HG03432 (cell line): ENCODE results near the gene UNC45B.
"Not testable (repeated sequence)": the region's sequence is repeated elsewhere in the genome, so short reads cannot be mapped to it uniquely, and the experiment has no call there.

Source experiments
- ATAC-seq: cut with Tn5 transposase; IDR thresholded peaks from one replicate; pipeline ENCODE4 v1.9.1; 2021; ENCODE audit warnings: mild to moderate bottlenecking, moderate library complexity; ENCODE audit not compliant: unreplicated experiment

Gene UNC45B

DNA sequence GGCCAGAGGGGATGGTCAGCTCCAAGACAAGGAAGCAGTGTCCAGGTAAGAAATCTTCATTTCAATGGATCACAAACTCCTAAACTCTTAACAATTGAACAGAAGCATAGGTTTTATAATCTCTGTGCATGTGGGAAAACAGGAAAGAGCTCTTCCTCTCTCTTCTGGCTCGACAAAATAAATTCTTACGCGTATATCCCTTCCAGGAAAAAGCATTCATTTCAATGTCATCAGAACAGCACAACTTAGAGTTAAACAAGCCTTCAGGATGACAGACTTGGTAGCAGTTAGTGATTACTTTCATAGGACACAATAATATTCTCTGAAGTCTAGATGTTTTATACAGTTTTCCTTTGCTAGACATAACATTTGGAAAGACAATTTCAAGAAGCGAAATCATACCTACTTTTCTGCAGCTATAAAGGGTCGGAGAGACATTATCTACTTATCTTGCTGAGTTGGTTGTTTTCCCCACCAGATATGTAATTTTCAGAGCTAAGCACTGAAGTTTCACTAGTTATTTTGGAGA, 65.9 kb downstream of the UNC45B start:
- no peak for ATAC-seq

DNA sequence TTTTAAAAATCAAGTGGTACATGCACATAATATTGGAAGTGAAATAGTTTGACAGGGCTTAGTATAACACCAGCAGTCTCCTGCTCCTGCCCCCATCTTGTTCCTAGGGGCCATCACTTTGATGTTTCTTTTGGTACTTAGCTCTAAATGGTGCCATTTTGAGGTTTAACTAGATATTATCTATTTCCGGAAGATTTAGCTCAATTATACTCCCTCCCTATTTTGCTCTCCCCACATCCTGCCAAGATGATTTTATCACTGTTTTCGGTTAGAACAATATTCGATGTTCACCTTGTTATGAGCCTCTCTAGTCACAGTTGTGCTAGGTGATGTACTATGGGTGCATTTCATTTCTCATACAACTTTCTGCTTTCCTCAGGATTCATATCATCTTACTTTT, 66.6 kb downstream of the UNC45B start:
- no peak for ATAC-seq

DNA sequence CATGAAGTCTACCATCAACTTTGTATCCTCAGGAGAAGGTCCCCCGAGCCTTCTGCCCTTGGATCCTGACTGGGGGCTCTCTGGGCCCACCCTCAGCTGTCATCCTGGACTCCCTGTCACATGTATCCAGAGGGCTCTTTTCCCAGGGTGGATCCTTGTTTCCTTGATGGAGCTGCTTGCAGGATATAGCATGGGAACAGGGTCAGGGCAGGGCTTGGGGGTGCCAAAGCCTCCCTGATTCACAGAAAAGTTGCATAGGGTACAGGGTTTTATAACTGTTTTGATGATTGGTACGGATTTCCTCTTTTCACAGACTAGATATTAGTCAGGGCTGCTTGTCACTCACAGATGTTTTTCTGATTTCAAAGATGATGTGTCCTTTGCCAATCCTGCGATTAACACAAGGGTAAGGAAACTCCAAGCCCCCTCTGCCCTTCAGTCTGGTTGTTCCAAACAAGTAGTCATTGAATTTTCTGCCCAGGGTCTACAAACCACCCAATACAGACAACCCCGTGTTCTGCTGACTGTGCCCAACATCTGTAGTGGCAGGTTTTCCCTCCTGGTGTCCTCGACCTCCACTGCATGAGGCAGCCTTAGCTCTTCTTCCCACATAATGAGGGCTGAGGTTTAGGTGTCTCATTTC, 67.1 kb downstream of the UNC45B start:
- no peak for ATAC-seq

- ATAC-seq = no peak
Measured at GRCh38 chr17:35217107-35217506, 69.5 kb downstream of the UNC45B start.

DNA sequence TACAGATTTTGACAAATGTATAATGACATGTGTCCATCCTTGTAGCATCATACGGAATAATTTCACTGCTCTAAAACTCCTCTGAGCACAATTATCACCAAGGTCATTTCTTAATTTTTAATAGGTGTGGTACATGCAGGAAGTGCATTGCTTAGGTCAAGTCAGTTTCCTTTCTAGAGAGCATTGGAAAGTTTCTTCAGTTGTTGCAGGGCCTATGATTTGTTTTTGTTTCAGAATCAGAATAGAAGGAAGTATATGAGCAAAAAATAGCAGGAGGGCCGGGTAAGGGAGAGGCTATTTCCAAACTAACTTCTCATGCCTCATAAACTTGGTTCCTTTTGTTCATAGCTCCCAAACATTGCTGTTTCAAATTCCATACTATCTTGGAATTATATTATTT, 71.3 kb downstream of the UNC45B start:
- ATAC-seq = no peak

- no peak for ATAC-seq
Measured at GRCh38 chr17:35222452-35222851, 74.8 kb downstream of the UNC45B start.

- no peak for ATAC-seq
Measured at GRCh38 chr17:35224436-35224835, 76.8 kb downstream of the UNC45B start.

GRCh38 chr17:35227546-35227945, 79.9 kb downstream of the UNC45B start:
- no peak for ATAC-seq

GRCh38 chr17:35229638-35230037, 82.0 kb downstream of the UNC45B start:
- ATAC-seq = no peak

GRCh38 chr17:35234315-35234714, 86.7 kb downstream of the UNC45B start:
- not testable (repeated sequence) for ATAC-seq

- no peak for ATAC-seq
Measured at GRCh38 chr17:35235289-35235688, 87.7 kb downstream of the UNC45B start.

GRCh38 chr17:35235917-35236316, 88.3 kb downstream of the UNC45B start:
- no peak for ATAC-seq

GRCh38 chr17:35236821-35237220, 89.2 kb downstream of the UNC45B start:
- ATAC-seq = no peak

DNA sequence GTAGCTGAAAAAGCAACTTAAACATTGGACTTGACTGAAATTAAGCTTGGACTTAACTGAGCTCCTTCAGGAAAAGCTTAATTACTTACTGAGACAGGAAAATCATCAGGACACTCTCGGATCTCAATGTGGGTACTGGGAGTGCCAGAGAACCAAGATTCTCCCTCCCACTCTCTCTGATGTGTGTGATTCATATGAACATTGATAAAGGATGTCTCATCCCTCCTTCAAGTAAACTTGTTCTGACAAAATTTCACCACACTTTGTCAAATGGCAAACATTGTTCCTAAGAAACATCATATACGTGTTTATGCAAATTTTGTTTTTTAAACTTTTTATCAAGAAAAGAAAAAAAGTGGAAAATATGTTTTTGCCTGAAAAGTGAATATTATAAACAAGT, 91.2 kb downstream of the UNC45B start:
- ATAC-seq = no peak
